ENCODE data around the gene FZD2.

The FZD2 gene

DNA sequence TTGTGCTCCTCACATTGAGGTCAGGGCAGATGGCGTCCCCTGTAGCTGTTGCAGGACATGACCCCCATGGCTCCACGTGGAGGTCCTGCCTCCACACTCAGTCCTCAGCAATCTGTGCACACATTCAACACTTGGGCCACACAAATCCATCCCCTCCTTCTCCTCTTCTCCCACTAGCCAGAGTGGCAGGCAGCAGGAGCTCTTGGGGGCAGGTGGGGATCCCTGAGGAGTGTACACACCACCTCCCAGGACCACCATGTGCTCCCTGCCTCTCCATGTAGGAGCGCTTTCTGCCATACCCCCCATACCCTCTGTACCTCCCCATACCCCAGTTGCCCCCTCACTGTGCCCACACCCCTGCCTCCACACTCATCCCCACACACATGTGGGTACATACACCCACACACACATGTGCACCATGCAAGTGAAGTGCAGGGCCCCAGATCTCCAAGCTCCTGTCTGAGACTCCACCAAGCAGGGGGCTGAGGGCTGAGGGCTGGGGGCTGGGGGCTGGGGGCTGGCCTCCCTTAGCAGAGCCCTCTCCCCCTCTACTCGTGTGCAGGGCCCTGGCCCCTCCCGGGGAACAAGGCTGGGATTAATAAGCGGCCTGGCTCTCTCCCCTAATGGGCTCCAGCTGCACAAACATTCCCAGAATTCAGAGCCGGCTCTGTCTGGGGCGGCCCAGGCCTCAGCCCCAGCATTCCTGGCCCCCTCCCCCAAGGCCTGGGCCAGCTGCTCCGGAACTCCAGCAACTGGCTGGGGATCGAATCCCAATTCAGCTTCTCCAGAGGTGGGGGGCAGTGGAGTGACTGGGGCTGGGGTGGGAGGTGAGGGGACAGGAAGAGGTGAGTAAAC lies 50.8 kb downstream of the FZD2 start:
- H3K27me3 ChIP-seq (ENCODE audit: control insufficient read depth, insufficient read depth, low read length) = no peaks in the 10 kb centered on the region
- H3K4me1 ChIP-seq (ENCODE audit: control insufficient read depth, insufficient read depth, low read length) = peaks cover 2% of the 10 kb centered on the region
- no peak overlapping the region for H3K4me3 ChIP-seq (ENCODE audit: low read length)
- peak overlapping the region; percentile 14 for H3K27ac ChIP-seq (ENCODE audit: low read depth, low read length)
- H3K9ac ChIP-seq (ENCODE audit: low read length) = no peak overlapping the region
- H3K36me3 ChIP-seq (ENCODE audit: control insufficient read depth, insufficient read depth, low read length) = no peaks in the 10 kb centered on the region

DNA sequence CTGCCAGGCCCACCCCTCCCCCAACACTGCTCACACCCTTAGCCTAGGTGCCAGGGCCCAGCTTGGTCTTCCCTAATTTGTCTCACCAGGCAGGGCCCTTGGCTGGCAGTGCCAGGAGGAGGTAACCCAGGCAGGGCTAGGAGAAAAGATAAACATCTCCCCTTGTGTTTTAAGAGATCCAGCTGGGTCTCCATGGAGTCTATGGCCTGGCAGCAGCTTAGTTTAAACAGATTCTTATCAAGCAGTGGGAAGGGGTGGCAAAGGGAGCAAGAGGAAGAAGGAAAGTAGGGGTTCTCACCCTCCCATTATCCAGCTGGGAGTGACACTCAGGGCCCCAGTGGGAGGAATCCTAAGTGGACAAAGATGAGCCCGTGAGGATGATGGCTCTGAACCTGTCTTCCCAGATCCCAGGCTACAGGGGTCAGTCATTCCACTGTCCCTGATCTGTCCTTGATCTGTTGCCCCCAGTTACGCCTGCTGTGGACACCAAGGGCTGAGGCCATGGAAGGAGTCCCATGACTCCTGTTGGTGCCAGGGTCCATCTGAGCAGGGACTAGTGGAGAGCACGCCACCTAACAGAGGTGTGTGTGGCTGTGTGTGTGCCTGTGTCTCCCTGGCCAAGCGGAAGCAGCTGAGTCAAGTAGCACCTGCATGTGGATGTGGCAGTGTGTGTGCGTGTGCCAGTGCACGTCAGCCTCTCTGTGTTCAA lies 51.6 kb downstream of the FZD2 start:
- Histone ChIP-seq H3K27me3 (ENCODE audit: control insufficient read depth, insufficient read depth, low read length) (no peaks in the 10 kb centered on the region), H3K9ac (ENCODE audit: low read length) (no peak overlapping the region), H3K4me1 (ENCODE audit: control insufficient read depth, insufficient read depth, low read length) (peaks cover 2% of the 10 kb centered on the region), H3K36me3 (ENCODE audit: control insufficient read depth, insufficient read depth, low read length) (no peaks in the 10 kb centered on the region), H3K27ac (ENCODE audit: low read depth, low read length) (peak overlapping the region; percentile 14), H3K4me3 (ENCODE audit: low read length) (no peak overlapping the region)

DNA sequence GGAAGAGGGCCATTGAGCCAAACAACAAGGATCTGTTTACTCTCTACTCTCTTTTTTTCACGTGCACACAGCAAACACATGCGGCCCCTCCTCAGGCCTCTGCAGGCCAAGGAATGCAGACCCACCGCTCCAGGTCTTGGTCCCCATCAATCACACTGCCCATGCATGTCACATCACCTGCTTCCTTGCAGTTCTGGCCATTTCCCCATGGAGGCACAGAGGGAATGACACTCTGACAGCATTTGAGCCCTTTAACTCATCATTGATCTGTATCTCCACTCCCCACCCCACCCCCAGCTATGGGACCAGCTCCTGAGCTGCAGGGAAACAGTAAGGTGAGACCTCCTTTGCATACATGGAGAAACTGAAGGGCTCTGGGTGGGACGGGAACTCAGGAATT lies 53.0 kb downstream of the FZD2 start:
- Histone ChIP-seq H3K4me3 (ENCODE audit: low read length) (no peak overlapping the region), H3K9ac (ENCODE audit: low read length) (no peak overlapping the region), H3K36me3 (ENCODE audit: control insufficient read depth, insufficient read depth, low read length) (no peaks in the 10 kb centered on the region), H3K27ac (ENCODE audit: low read depth, low read length) (no peak overlapping the region), H3K27me3 (ENCODE audit: control insufficient read depth, insufficient read depth, low read length) (no peaks in the 10 kb centered on the region), H3K4me1 (ENCODE audit: control insufficient read depth, insufficient read depth, low read length) (peaks cover 2% of the 10 kb centered on the region)
